ENCODE results near the gene FIGLA. TPM values are rescaled to one million over a fixed set of nuclear protein-coding genes. Genes with fewer than 3 reads are reported as not detected.

Gene FIGLA
- total and polyA plus RNA-seq, 2 of the 8 experiments (the other 6 are each of a cell fraction or from before 2014, with no cell fraction given), result not detected

DNA sequence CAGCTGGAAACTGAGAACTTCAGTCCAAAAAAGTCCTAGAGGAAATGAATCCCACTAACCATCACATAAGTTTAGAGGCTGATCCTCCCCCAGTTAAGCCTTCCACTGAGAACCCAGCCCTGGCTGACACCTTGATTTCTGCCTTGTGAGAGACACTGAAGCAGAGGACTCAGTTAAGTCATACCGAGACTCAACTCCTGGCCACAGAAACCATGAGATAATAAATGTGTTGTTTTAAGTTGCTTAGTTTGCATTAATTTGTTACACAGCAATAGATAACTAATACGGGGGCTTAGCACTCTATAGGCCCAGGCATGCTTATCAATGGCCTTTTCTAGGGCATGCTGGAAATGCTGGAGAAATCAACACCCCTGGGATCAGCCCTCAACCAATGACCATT, 19.0 kb downstream of the FIGLA start:
- H2BK15ac ChIP-seq (ENCODE audit: low read length), result no peak overlapping the region
- H4K20me1 ChIP-seq (replicated peaks in 1 of 2; ENCODE audit: control insufficient read depth in 1 of 2, insufficient read depth in 2 of 2, low read length in 2 of 2), result no peaks in the 10 kb centered on the region
- no peak overlapping the region for H3K56ac ChIP-seq (replicated peaks; ENCODE audit: insufficient read length, low read depth, low read length)
- WGBS, 2 experiments (ENCODE audit: extremely low coverage in 1 of 2, insufficient coverage in 1 of 2, insufficient read length in 1 of 2, insufficient replicate concordance in 2 of 2, low coverage in 1 of 2, low lambda C conversion rate in 2 of 2, missing lambda C conversion rate in 1 of 2), result 88% methylated on average over 2 of the region's 2 CpGs; no CpG with 5 or more reads in 1 of the 2 experiments
- no peak overlapping the region for H4K91ac ChIP-seq (replicated peaks; ENCODE audit: insufficient read length, low read length)
- H3K79me2 ChIP-seq (ENCODE audit: control insufficient read depth in 1 of 2, insufficient read depth in 2 of 2, low read length in 2 of 2), result peaks cover 0 to 4% of the 10 kb centered on the region in 2 experiments; a peak in 2 of 4 replicates
- CTCF ChIA-PET (ENCODE audit: partially characterized antibody), result interaction anchor here (0.7 to 4.5 kb wide), 4 partner anchors 16 to 84 kb away, joined by 3 to 67 read pairs (median 44); partner anchors contain the start of gene FIGLA
- no peak overlapping the region for H3K14ac ChIP-seq (ENCODE audit: insufficient read length)
- H3K4me2 ChIP-seq (ENCODE audit: insufficient read depth in 1 of 2, low read depth in 2 of 2, low read length in 2 of 2), result no peak overlapping the region
- no peak overlapping the region for H2AK5ac ChIP-seq (ENCODE audit: low read depth, low read length)
- no peak overlapping the region for H2BK120ac ChIP-seq (replicated peaks; ENCODE audit: low read depth, low read length)
- no peak overlapping the region for H4K8ac ChIP-seq (ENCODE audit: extremely low read depth, insufficient read depth, low read length)
- no peak overlapping the region for H3K9ac ChIP-seq (replicated peaks in 1 of 4; ENCODE audit: extremely low read depth in 1 of 4, low read depth in 3 of 4, low read length in 3 of 4)
- no peaks in the 10 kb centered on the region for H3K9me3 ChIP-seq (ENCODE audit: insufficient read depth in 2 of 2, low read depth in 1 of 2, low read length in 1 of 2)
- no peak overlapping the region for H3K4me3 ChIP-seq (ENCODE audit: extremely low read depth in 1 of 4, insufficient read depth in 2 of 4, low read depth in 3 of 4, low read length in 4 of 4)
- no peak overlapping the region for H3K18ac ChIP-seq (ENCODE audit: extremely low read depth, low read length)
- FAIRE-seq, result no peak
- H2BK20ac ChIP-seq (ENCODE audit: low read length), result no peak overlapping the region
- no peaks in the 10 kb centered on the region for H3K36me3 ChIP-seq (ENCODE audit: control insufficient read depth in 2 of 4, insufficient read depth in 4 of 4, low read length in 3 of 4)
- H3K79me1 ChIP-seq (ENCODE audit: low read depth, low read length), result no peaks in the 10 kb centered on the region
- H3K27me3 ChIP-seq (replicated peaks in 1 of 4; ENCODE audit: control insufficient read depth in 3 of 4, extremely low read depth in 1 of 4, insufficient read depth in 3 of 4, low read length in 3 of 4), result no peaks in the 10 kb centered on the region
- H3K27ac ChIP-seq (ENCODE audit: low read depth, low read length), result no peak overlapping the region
- no peak overlapping the region for H3K23ac ChIP-seq (ENCODE audit: insufficient read length)
- H2BK12ac ChIP-seq (ENCODE audit: low read depth, low read length), result no peak overlapping the region
- H2AFZ ChIP-seq (ENCODE audit: low read length), result no peak overlapping the region
- no peak overlapping the region for H4K5ac ChIP-seq (ENCODE audit: insufficient read length, low read depth, low read length)
- H3K4me1 ChIP-seq (replicated peaks in 1 of 4; ENCODE audit: control insufficient read depth in 3 of 4, insufficient read depth in 4 of 4, low read length in 3 of 4), result peaks cover 2 to 14% (median 7%) of the 10 kb centered on the region in 4 experiments; a peak in 6 of 7 replicates
- POLR2A ChIA-PET (ENCODE audit: partially characterized antibody), result no interaction called here
- H3K23me2 ChIP-seq (ENCODE audit: low read depth, low read length), result peaks cover 3% of the 10 kb centered on the region
- no peak overlapping the region for H3K4ac ChIP-seq (replicated peaks; ENCODE audit: insufficient read length, low read depth, low read length)
- H2BK5ac ChIP-seq (ENCODE audit: low read depth, low read length), result no peak overlapping the region
- DNase-seq (ENCODE audit: low read depth in 1 of 2, low spot score in 2 of 2), result no peak
- no peak for TF ChIP-seq HDAC6 (IDR thresholded peaks at IDR 0.05; ENCODE audit: low read depth, low read length)
- no peak for TF ChIP-seq TCF12 (IDR thresholded peaks at IDR 0.05; ENCODE audit: low read depth, low read length)
- TF ChIP-seq, protein P1, sequence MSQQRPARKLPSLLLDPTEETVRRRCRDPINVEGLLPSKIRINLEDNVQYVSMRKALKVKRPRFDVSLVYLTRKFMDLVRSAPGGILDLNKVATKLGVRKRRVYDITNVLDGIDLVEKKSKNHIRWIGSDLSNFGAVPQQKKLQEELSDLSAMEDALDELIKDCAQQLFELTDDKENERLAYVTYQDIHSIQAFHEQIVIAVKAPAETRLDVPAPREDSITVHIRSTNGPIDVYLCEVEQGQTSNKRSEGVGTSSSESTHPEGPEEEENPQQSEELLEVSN (IDR thresholded peaks at IDR 0.05), result no peak
